Measurements from ENCODE around the gene BDKRB2.

BDKRB2 gene

GRCh38 chr14:96264200-96264553 lies 59.5 kb downstream of the BDKRB2 start:
- Histone ChIP-seq H3K4me3 (ENCODE audit: low read length) (no peak overlapping the region), H3K9me3 (ENCODE audit: control insufficient read depth, low read length) (no peaks in the 10 kb centered on the region), H3K4me1 (ENCODE audit: control insufficient read depth, insufficient read depth, low read length) (peaks cover 19% of the 10 kb centered on the region), H3K27me3 (ENCODE audit: control insufficient read depth, insufficient read depth, low read length) (no peaks in the 10 kb centered on the region), H3K36me3 (ENCODE audit: control insufficient read depth, insufficient read depth, low read length) (no peaks in the 10 kb centered on the region), H3K9ac (ENCODE audit: low read length) (no peak overlapping the region)

- Histone ChIP-seq H3K4me1 (ENCODE audit: control insufficient read depth, insufficient read depth, low read length) (peaks cover 19% of the 10 kb centered on the region), H3K36me3 (ENCODE audit: control insufficient read depth, insufficient read depth, low read length) (no peaks in the 10 kb centered on the region)
Measured at GRCh38 chr14:96264853-96265252, 60.2 kb downstream of the BDKRB2 start.

GRCh38 chr14:96265383-96266095 lies 60.9 kb downstream of the BDKRB2 start:
- no peak overlapping the region for H3K4me3 ChIP-seq (ENCODE audit: low read length)
- no peaks in the 10 kb centered on the region for H3K9me3 ChIP-seq (ENCODE audit: control insufficient read depth, low read length)
- no peaks in the 10 kb centered on the region for H3K27me3 ChIP-seq (ENCODE audit: control insufficient read depth, insufficient read depth, low read length)
- H3K9ac ChIP-seq (ENCODE audit: low read length) = no peak overlapping the region
- no peaks in the 10 kb centered on the region for H3K36me3 ChIP-seq (ENCODE audit: control insufficient read depth, insufficient read depth, low read length)
- peaks cover 19% of the 10 kb centered on the region for H3K4me1 ChIP-seq (ENCODE audit: control insufficient read depth, insufficient read depth, low read length)

More at GRCh38 chr14:96264853-96265252, 60.2 kb downstream of the BDKRB2 start:
- Histone ChIP-seq H3K4me3 (ENCODE audit: low read length) (no peak overlapping the region), H3K9ac (ENCODE audit: low read length) (no peak overlapping the region), H3K27me3 (ENCODE audit: control insufficient read depth, insufficient read depth, low read length) (no peaks in the 10 kb centered on the region), H3K9me3 (ENCODE audit: control insufficient read depth, low read length) (no peaks in the 10 kb centered on the region)

GRCh38 chr14:96267336-96267735 lies 62.7 kb downstream of the BDKRB2 start:
- Histone ChIP-seq H3K9ac (ENCODE audit: low read length) (no peak overlapping the region), H3K4me3 (ENCODE audit: low read length) (no peak overlapping the region), H3K4me1 (ENCODE audit: control insufficient read depth, insufficient read depth, low read length) (peaks cover 14% of the 10 kb centered on the region), H3K27me3 (ENCODE audit: control insufficient read depth, insufficient read depth, low read length) (no peaks in the 10 kb centered on the region), H3K36me3 (ENCODE audit: control insufficient read depth, insufficient read depth, low read length) (no peaks in the 10 kb centered on the region), H3K9me3 (ENCODE audit: control insufficient read depth, low read length) (no peaks in the 10 kb centered on the region)

GRCh38 chr14:96267916-96268315 lies 63.3 kb downstream of the BDKRB2 start:
- no peaks in the 10 kb centered on the region for H3K27me3 ChIP-seq (ENCODE audit: control insufficient read depth, insufficient read depth, low read length)
- peaks cover 14% of the 10 kb centered on the region for H3K4me1 ChIP-seq (ENCODE audit: control insufficient read depth, insufficient read depth, low read length)
- H3K9ac ChIP-seq (ENCODE audit: low read length) = no peak overlapping the region
- H3K9me3 ChIP-seq (ENCODE audit: control insufficient read depth, low read length) = no peaks in the 10 kb centered on the region
- no peaks in the 10 kb centered on the region for H3K36me3 ChIP-seq (ENCODE audit: control insufficient read depth, insufficient read depth, low read length)
- H3K4me3 ChIP-seq (ENCODE audit: low read length) = no peak overlapping the region

- H3K9me3 ChIP-seq (ENCODE audit: control insufficient read depth, low read length) = no peaks in the 10 kb centered on the region
- no peak overlapping the region for H3K9ac ChIP-seq (ENCODE audit: low read length)
- H3K4me1 ChIP-seq (ENCODE audit: control insufficient read depth, insufficient read depth, low read length) = peaks cover 14% of the 10 kb centered on the region
- no peak overlapping the region for H3K4me3 ChIP-seq (ENCODE audit: low read length)
- no peaks in the 10 kb centered on the region for H3K36me3 ChIP-seq (ENCODE audit: control insufficient read depth, insufficient read depth, low read length)
- no peaks in the 10 kb centered on the region for H3K27me3 ChIP-seq (ENCODE audit: control insufficient read depth, insufficient read depth, low read length)
Measured at GRCh38 chr14:96268431-96269358, 64.1 kb downstream of the BDKRB2 start.

- Histone ChIP-seq H3K36me3 (ENCODE audit: control insufficient read depth, insufficient read depth, low read length) (no peaks in the 10 kb centered on the region), H3K9ac (ENCODE audit: low read length) (no peak overlapping the region), H3K27me3 (ENCODE audit: control insufficient read depth, insufficient read depth, low read length) (no peaks in the 10 kb centered on the region), H3K9me3 (ENCODE audit: control insufficient read depth, low read length) (no peaks in the 10 kb centered on the region), H3K4me3 (ENCODE audit: low read length) (no peak overlapping the region), H3K4me1 (ENCODE audit: control insufficient read depth, insufficient read depth, low read length) (peaks cover 14% of the 10 kb centered on the region)
Measured at GRCh38 chr14:96269359-96269710, 64.7 kb downstream of the BDKRB2 start.

- H3K9me3 ChIP-seq (ENCODE audit: control insufficient read depth, low read length) = no peaks in the 10 kb centered on the region
- no peaks in the 10 kb centered on the region for H3K27me3 ChIP-seq (ENCODE audit: control insufficient read depth, insufficient read depth, low read length)
- no peak overlapping the region for H3K9ac ChIP-seq (ENCODE audit: low read length)
- H3K4me3 ChIP-seq (ENCODE audit: low read length) = no peak overlapping the region
- peaks cover 15% of the 10 kb centered on the region for H3K4me1 ChIP-seq (ENCODE audit: control insufficient read depth, insufficient read depth, low read length)
- H3K36me3 ChIP-seq (ENCODE audit: control insufficient read depth, insufficient read depth, low read length) = no peaks in the 10 kb centered on the region
Measured at GRCh38 chr14:96270565-96271420, 66.2 kb downstream of the BDKRB2 start.

- Histone ChIP-seq H3K9ac (ENCODE audit: low read length) (no peak overlapping the region), H3K4me1 (ENCODE audit: control insufficient read depth, insufficient read depth, low read length) (peaks cover 20% of the 10 kb centered on the region), H3K36me3 (ENCODE audit: control insufficient read depth, insufficient read depth, low read length) (no peaks in the 10 kb centered on the region), H3K4me3 (ENCODE audit: low read length) (no peak overlapping the region), H3K27me3 (ENCODE audit: control insufficient read depth, insufficient read depth, low read length) (no peaks in the 10 kb centered on the region), H3K9me3 (ENCODE audit: control insufficient read depth, low read length) (no peaks in the 10 kb centered on the region)
Measured at GRCh38 chr14:96271421-96271762, 66.8 kb downstream of the BDKRB2 start.

- Histone ChIP-seq H3K36me3 (ENCODE audit: control insufficient read depth, insufficient read depth, low read length) (no peaks in the 10 kb centered on the region), H3K4me3 (ENCODE audit: low read length) (no peak overlapping the region), H3K27me3 (ENCODE audit: control insufficient read depth, insufficient read depth, low read length) (no peaks in the 10 kb centered on the region), H3K9ac (ENCODE audit: low read length) (no peak overlapping the region), H3K9me3 (ENCODE audit: control insufficient read depth, low read length) (no peaks in the 10 kb centered on the region), H3K4me1 (ENCODE audit: control insufficient read depth, insufficient read depth, low read length) (peaks cover 20% of the 10 kb centered on the region)
Measured at GRCh38 chr14:96272777-96273473, 68.3 kb downstream of the BDKRB2 start.

GRCh38 chr14:96273629-96274028 lies 69.0 kb downstream of the BDKRB2 start:
- no peak overlapping the region for H3K9ac ChIP-seq (ENCODE audit: low read length)
- H3K4me3 ChIP-seq (ENCODE audit: low read length) = no peak overlapping the region
- peaks cover 14% of the 10 kb centered on the region for H3K4me1 ChIP-seq (ENCODE audit: control insufficient read depth, insufficient read depth, low read length)
- H3K9me3 ChIP-seq (ENCODE audit: control insufficient read depth, low read length) = no peaks in the 10 kb centered on the region
- no peaks in the 10 kb centered on the region for H3K36me3 ChIP-seq (ENCODE audit: control insufficient read depth, insufficient read depth, low read length)
- H3K27me3 ChIP-seq (ENCODE audit: control insufficient read depth, insufficient read depth, low read length) = no peaks in the 10 kb centered on the region
